Measurements from ENCODE around the gene MT3. TPM values are rescaled to one million over a fixed set of nuclear protein-coding genes. Genes with fewer than 3 reads are reported as not detected.

The MT3 gene
- total and polyA plus RNA-seq, 2 of the 13 experiments (the other 11 are each of a cell fraction or from before 2014, with no cell fraction given): not detected

- TF ChIP-seq PBX3 (CRISPR knock-in tag; IDR thresholded peaks at IDR 0.05; ENCODE audit: borderline replicate concordance) (no peak), TCF7 (IDR thresholded peaks at IDR 0.05; ENCODE audit: low read depth) (no peak), ZNF34 (CRISPR knock-in tag; IDR thresholded peaks at IDR 0.05; ENCODE audit: borderline replicate concordance) (0 out of 2 replicates have a peak, but pooled peaks have one; percentile 46), FOXC1 (CRISPR knock-in tag; IDR thresholded peaks at IDR 0.05; ENCODE audit: borderline replicate concordance) (peak; percentile 31; the same call in 1 of the 2 replicates), ZNF878 (CRISPR knock-in tag; IDR thresholded peaks at IDR 0.05) (no peak), ZNF282 (IDR thresholded peaks at IDR 0.05; ENCODE audit: partially characterized antibody) (no peak), ZSCAN9 (CRISPR knock-in tag; IDR thresholded peaks at IDR 0.05; ENCODE audit: borderline replicate concordance) (no peak), ZNF644 (CRISPR knock-in tag; IDR thresholded peaks at IDR 0.05; ENCODE audit: low read depth) (no peak), SMARCC2 (IDR thresholded peaks at IDR 0.05) (no peak), SNAPC5 (CRISPR knock-in tag; IDR thresholded peaks at IDR 0.05; ENCODE audit: borderline replicate concordance) (no peak), NFKB2 (CRISPR knock-in tag; IDR thresholded peaks at IDR 0.05; ENCODE audit: borderline replicate concordance) (no peak), SYNCRIP (IDR thresholded peaks at IDR 0.05; ENCODE audit: insufficient read depth, low read depth, low read length) (no peak), MAFG (CRISPR knock-in tag; IDR thresholded peaks at IDR 0.05) (no peak), IKZF5 (CRISPR knock-in tag; IDR thresholded peaks at IDR 0.05) (no peak; the same call in 1 of the 2 replicates), ATRX (CRISPR knock-in tag; IDR thresholded peaks at IDR 0.05; ENCODE audit: borderline replicate concordance) (no peak), ZNF205 (CRISPR knock-in tag; IDR thresholded peaks at IDR 0.05) (no peak), FOXP1 (IDR thresholded peaks at IDR 0.05) (no peak), FOXP1 (CRISPR knock-in tag; IDR thresholded peaks at IDR 0.05) (0 out of 2 replicates have a peak, but pooled peaks have one; percentile 1), SRSF4 (IDR thresholded peaks at IDR 0.05; ENCODE audit: low read depth, low read length, poor library complexity, severe bottlenecking) (no peak), THRA (CRISPR knock-in tag; IDR thresholded peaks at IDR 0.05; ENCODE audit: borderline replicate concordance) (no peak), ZNF260 (CRISPR knock-in tag; IDR thresholded peaks at IDR 0.05; ENCODE audit: borderline replicate concordance, low read depth) (no peak), KDM2A (CRISPR knock-in tag; IDR thresholded peaks at IDR 0.05; ENCODE audit: borderline replicate concordance, low read depth) (no peak), NFATC3 (CRISPR knock-in tag; IDR thresholded peaks at IDR 0.05) (0 out of 2 replicates have a peak, but pooled peaks have one; percentile 63), ZNF597 (CRISPR knock-in tag; IDR thresholded peaks at IDR 0.05) (peak; percentile 17; the same call in 1 of the 2 replicates), ZBTB21 (CRISPR knock-in tag; IDR thresholded peaks at IDR 0.05) (peak; percentile 68; the same call in 1 of the 2 replicates), REPIN1 (CRISPR knock-in tag; IDR thresholded peaks at IDR 0.05; ENCODE audit: borderline replicate concordance, low read depth) (0 out of 2 replicates have a peak, but pooled peaks have one; percentile 56)
These were observed 36.8 kb downstream of the MT3 start (continued) for GRCh38 chr16:56625943-56626654.

All from HepG2 (cell line).